Cardiac muscle cell (in vitro differentiated cells and primary cell): ENCODE results near the gene CAPN5. TPM values are rescaled to one million over a fixed set of nuclear protein-coding genes. Genes with fewer than 3 reads are reported as not detected.

ENCODE experiments used
- DNase-seq, 2 donors: peaks; one replicate each; pipeline versions ENCODE4 v3.0.0 to v3.0.0-alpha.2; 2010 to 2017; ENCODE audit warnings: low read depth in 1 of 2, low spot score in 1 of 2
- H3K27ac ChIP-seq: fragments of 200-600 bp; sonication (generic); 2 replicates; pipeline ENCODE4 v1.5.1; 2016
- H3K27me3 ChIP-seq: fragments of 200-600 bp; sonication (generic); 2 replicates; pipeline ENCODE4 v1.6.0; 2016; ENCODE audit warnings: control low read depth
- H3K36me3 ChIP-seq: fragments of 200-600 bp; sonication (generic); 2 replicates; pipeline ENCODE4 v1.5.1; 2016; ENCODE audit warnings: control low read depth
- H3K4me1 ChIP-seq: fragments of 200-600 bp; sonication (generic); 2 replicates; pipeline ENCODE4 v1.8.1; 2017; ENCODE audit warnings: low read depth, mild to moderate bottlenecking, mixed run types
- H3K4me3 ChIP-seq: fragments of 200-600 bp; sonication (generic); 2 replicates; pipeline ENCODE4 v1.5.1; 2016; ENCODE audit warnings: mild to moderate bottlenecking
- H3K9me3 ChIP-seq: fragments of 200-600 bp; sonication (generic); 2 replicates; pipeline ENCODE4 v1.5.1; 2017; ENCODE audit warnings: low read depth, mild to moderate bottlenecking, control low read depth
- polyA plus RNA-seq: library from polyadenylated mRNA; unstranded; fragments of >200 nt; fragmentation: Nextera tagmentation; extraction: Ambion mirVana; gene quantifications from 2 replicates; pipeline ENCODE4 v1.2.1, GENCODE V29; 2016
- total RNA-seq: library from RNA; depleted of rRNA; stranded (reverse); fragments of >200 nt; gene quantifications from 2 replicates; pipeline ENCODE4 v1.2.3, GENCODE V29; 2016
- TF ChIP-seq, protein P1 (sequence below): IDR thresholded peaks from 2 replicates; pipeline ENCODE4 v1.5.1; 2012; ENCODE audit warnings: low read depth, mild to moderate bottlenecking, low read length

Gene CAPN5
- total and polyA plus RNA-seq, 2 experiments from 2014 or later = 9.8 to 10.0 TPM

DNA sequence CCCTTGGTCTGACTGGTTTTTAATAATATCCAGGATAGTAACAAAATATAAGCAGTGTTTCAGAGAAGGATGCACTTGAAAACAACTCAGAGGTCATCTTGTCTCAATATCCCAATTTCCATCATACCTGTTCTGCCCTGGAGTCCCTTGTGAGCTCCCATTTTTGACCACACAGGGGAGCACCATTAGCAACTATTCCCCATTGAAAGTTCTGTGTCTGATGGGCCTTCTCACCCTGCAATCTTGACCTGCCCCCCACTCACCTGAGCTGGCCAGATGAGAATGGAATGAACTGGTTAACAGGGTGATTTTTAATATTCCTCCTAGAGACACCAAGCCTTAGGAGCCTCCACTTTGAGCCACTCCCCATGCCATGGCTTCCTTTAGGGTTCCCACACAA is 3.8 kb upstream of the CAPN5 start:
- no peaks in the 10 kb centered on the region for H3K4me1 ChIP-seq
- H3K27ac ChIP-seq = no peak overlapping the region
- TF ChIP-seq, protein P1, sequence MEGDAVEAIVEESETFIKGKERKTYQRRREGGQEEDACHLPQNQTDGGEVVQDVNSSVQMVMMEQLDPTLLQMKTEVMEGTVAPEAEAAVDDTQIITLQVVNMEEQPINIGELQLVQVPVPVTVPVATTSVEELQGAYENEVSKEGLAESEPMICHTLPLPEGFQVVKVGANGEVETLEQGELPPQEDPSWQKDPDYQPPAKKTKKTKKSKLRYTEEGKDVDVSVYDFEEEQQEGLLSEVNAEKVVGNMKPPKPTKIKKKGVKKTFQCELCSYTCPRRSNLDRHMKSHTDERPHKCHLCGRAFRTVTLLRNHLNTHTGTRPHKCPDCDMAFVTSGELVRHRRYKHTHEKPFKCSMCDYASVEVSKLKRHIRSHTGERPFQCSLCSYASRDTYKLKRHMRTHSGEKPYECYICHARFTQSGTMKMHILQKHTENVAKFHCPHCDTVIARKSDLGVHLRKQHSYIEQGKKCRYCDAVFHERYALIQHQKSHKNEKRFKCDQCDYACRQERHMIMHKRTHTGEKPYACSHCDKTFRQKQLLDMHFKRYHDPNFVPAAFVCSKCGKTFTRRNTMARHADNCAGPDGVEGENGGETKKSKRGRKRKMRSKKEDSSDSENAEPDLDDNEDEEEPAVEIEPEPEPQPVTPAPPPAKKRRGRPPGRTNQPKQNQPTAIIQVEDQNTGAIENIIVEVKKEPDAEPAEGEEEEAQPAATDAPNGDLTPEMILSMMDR = peak; percentile 8
- no peak for DNase-seq
- no peaks in the 10 kb centered on the region for H3K27me3 ChIP-seq
- no peaks in the 10 kb centered on the region for H3K9me3 ChIP-seq
- no peaks in the 10 kb centered on the region for H3K36me3 ChIP-seq
- no peak overlapping the region for H3K4me3 ChIP-seq

DNA sequence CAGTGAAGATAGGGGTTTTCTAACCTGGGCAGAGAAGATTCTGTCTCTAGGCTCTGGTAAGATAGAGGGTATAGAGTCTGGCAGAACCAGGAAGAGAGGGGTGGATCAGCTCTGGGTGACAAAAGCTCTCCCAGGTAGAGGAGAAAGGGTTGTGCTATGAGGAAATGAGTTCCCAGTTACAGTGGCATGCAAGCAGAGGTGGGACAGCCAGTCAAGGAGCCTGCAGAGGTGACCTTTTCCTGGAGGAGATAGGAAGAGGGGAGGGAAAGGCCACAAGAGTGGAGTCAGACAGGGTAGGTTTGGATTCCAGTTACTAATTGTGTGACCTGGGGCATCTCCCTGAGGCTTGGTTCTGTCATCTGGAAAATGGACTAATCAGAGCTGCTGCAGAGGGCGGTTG is 3.4 kb upstream of the CAPN5 start:
- Histone ChIP-seq H3K27me3 (no peaks in the 10 kb centered on the region), H3K9me3 (no peaks in the 10 kb centered on the region), H3K4me3 (no peak overlapping the region), H3K27ac (no peak overlapping the region), H3K36me3 (no peaks in the 10 kb centered on the region), H3K4me1 (no peaks in the 10 kb centered on the region)
- TF ChIP-seq, protein P1 = no peak
- no peak for DNase-seq

DNA sequence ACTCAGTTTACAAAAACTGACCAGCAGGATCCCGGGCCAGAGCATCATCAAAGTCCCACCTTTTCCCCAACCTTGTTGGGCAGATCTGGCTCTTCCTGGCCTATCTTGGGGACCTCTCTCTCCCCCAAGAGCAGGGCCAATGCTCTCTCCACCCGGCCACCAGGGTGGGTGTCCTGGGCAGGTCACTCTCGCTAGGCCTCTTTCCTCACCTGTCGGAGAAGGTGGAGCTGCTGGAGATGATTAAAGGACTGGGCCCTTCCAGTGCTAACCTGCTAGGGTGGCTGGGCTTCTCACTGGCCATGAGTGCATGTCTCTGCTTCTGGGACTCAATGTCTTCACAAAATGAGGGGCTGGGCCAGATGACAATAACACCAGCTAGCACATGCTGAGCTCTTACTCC is 2.9 kb upstream of the CAPN5 start:
- Histone ChIP-seq H3K27me3 (no peaks in the 10 kb centered on the region), H3K36me3 (no peaks in the 10 kb centered on the region), H3K27ac (no peak overlapping the region), H3K4me1 (no peaks in the 10 kb centered on the region), H3K9me3 (no peaks in the 10 kb centered on the region), H3K4me3 (no peak overlapping the region)
- DNase-seq = no peak
- TF ChIP-seq, protein P1 = no peak

DNA sequence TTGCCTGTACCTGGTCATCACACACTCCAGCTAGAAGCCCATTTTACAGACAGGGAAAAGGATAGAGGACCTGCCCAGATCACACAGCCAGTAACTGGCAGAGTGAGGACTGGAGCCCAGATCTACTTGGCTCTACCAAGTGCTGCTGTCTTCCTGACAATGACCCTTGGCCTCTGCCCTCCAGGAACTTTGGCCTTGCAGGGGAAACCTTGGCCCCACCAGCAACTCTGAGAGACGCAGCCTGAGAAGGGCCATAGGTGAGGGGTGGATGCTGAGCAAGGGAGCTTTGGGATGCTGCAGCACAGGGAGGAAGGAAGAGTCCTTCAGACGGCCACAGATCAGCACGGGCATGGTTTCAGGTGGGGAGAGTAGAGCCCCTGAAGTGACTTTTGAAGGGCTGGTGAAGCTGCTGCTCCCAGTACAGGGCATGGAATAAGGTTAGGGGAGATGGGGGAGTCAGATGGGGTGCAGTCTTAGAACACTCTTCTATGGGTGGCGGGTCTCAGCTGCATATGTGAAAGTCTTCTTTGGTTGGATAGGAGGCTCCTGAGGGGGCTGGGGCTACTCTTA is 2.0 kb upstream of the CAPN5 start:
- H3K4me3 ChIP-seq = no peak overlapping the region
- no peaks in the 10 kb centered on the region for H3K36me3 ChIP-seq
- no peaks in the 10 kb centered on the region for H3K27me3 ChIP-seq
- DNase-seq = no peak
- H3K4me1 ChIP-seq = no peaks in the 10 kb centered on the region
- no peaks in the 10 kb centered on the region for H3K9me3 ChIP-seq
- TF ChIP-seq, protein P1 = no peak
- H3K27ac ChIP-seq = no peak overlapping the region

DNA sequence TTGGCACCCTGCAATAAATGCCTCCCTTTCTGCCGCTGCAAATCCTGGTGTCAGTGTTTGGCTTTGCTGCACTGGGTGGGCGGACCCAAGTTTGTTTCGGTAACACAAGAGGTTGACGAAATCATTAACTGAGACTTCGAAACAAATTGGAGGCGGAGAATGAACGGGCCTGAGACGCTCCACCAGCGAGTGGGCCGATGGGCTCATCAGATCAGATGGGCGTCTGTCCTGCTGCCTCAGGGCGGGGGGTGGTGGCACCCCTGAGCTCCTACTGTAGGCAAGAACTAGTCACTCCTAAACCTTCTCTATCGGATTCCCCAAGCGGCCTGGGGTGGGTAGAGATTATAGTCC is 918 bp upstream of the CAPN5 start:
- Histone ChIP-seq H3K9me3 (no peaks in the 10 kb centered on the region), H3K4me1 (no peaks in the 10 kb centered on the region), H3K27ac (no peak overlapping the region), H3K36me3 (no peaks in the 10 kb centered on the region), H3K4me3 (peak overlapping the region; percentile 47), H3K27me3 (no peaks in the 10 kb centered on the region)
- DNase-seq = peak in 1 of 2 donors; percentile 86
- TF ChIP-seq, protein P1 = no peak

DNA sequence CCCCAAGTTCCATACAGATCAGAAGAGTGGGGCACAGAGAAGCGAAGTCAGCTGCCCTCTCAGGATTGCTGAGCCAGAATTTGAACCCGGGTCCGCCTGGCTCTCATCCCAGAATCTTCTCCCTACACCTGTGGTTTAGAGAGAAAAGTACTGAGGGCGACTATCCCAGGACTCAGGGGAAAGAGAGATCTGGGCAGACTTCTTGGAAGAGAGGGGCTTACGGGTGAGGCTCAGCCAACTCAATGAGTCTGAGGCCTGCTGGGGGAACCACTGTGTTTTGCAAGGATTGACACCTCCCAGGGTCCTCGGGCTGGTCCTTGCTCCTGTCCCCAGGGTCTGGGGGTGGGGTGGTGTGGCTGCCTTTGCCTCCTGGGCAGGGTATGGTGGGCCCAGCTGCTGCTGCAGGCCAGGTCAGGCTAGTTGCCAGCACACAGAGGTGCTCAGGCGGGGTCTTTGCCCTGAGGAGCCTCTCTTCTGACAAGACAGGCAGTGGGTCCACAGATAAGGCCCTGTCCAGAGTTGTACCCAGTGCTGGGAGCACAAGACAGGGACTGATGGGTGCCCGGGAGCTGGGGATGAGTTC is 1.2 kb downstream of the CAPN5 start:
- H3K36me3 ChIP-seq = no peaks in the 10 kb centered on the region
- DNase-seq = no peak
- H3K27me3 ChIP-seq = no peaks in the 10 kb centered on the region
- no peak overlapping the region for H3K27ac ChIP-seq
- no peaks in the 10 kb centered on the region for H3K4me1 ChIP-seq
- no peaks in the 10 kb centered on the region for H3K9me3 ChIP-seq
- peak overlapping the region; percentile 47 for H3K4me3 ChIP-seq
- TF ChIP-seq, protein P1 = no peak
